Osteoblast (primary cell): ENCODE data around the gene CTNNA2. TPM values are rescaled to one million over a fixed set of nuclear protein-coding genes. Genes with fewer than 3 reads are reported as not detected.

Source experiments
- DNase-seq: peaks from one replicate; pipeline ENCODE4 v3.0.0; 2011; ENCODE audit warnings: low spot score, mixed read lengths; ENCODE audit not compliant: insufficient read length; ENCODE audit errors: missing footprints
- H2AFZ ChIP-seq: 2 replicates; pipeline ENCODE4 v1.6.0; 2011; ENCODE audit warnings: mild to moderate bottlenecking, low read length
- H3K27ac ChIP-seq: 2 replicates; pipeline ENCODE4 v1.5.1; 2011; ENCODE audit warnings: mild to moderate bottlenecking, low read depth, low read length, moderate library complexity
- H3K27me3 ChIP-seq: 2 replicates; pipeline ENCODE4 v1.6.0; 2012; ENCODE audit warnings: mild to moderate bottlenecking, control low read depth, inconsistent platforms, low read length, moderate library complexity; ENCODE audit not compliant: insufficient read depth
- H3K36me3 ChIP-seq: 2 replicates; pipeline ENCODE4 v1.5.1; 2011; ENCODE audit warnings: mild to moderate bottlenecking, low read length, control low read depth, moderate library complexity; ENCODE audit not compliant: insufficient read depth
- H3K4me1 ChIP-seq: 2 replicates; pipeline ENCODE4 v1.5.1; 2011; ENCODE audit warnings: mild to moderate bottlenecking, low read length, control low read depth, moderate library complexity; ENCODE audit not compliant: insufficient read depth
- H3K4me2 ChIP-seq: 2 replicates; pipeline ENCODE4 v1.6.0; 2011; ENCODE audit warnings: mild to moderate bottlenecking, low read length; ENCODE audit not compliant: insufficient read depth
- H3K4me3 ChIP-seq: fragments of 200-600 bp; sonication (generic); 3 replicates; pipeline ENCODE4 v1.5.1; 2012; ENCODE audit warnings: mild to moderate bottlenecking, low read length, inconsistent platforms; ENCODE audit not compliant: insufficient read depth
- H3K79me2 ChIP-seq: 2 replicates; pipeline ENCODE4 v1.6.0; 2012; ENCODE audit warnings: mild to moderate bottlenecking, low read length, control low read depth, inconsistent platforms; ENCODE audit not compliant: insufficient read depth
- H3K9me3 ChIP-seq: 2 replicates; pipeline ENCODE4 v1.5.1; 2011; ENCODE audit warnings: low read depth, low read length, control low read depth
- H4K20me1 ChIP-seq: 2 replicates; pipeline ENCODE4 v1.6.0; 2012; ENCODE audit warnings: mild to moderate bottlenecking, low read length, control low read depth; ENCODE audit not compliant: insufficient read depth
- total RNA-seq: library from RNA; depleted of rRNA; stranded (reverse); fragments of >200 nt; gene quantifications from 2 replicates; pipeline ENCODE4 v1.2.3, GENCODE V29; 2012
- TF ChIP-seq, protein P1 (sequence below): IDR thresholded peaks from 2 replicates; pipeline ENCODE4 v1.5.1; 2011; ENCODE audit warnings: mild to moderate bottlenecking, low read depth, low read length, moderate library complexity; ENCODE audit errors: extremely low read depth

Gene CTNNA2
- total RNA-seq, 1 donor, result not detected

DNA sequence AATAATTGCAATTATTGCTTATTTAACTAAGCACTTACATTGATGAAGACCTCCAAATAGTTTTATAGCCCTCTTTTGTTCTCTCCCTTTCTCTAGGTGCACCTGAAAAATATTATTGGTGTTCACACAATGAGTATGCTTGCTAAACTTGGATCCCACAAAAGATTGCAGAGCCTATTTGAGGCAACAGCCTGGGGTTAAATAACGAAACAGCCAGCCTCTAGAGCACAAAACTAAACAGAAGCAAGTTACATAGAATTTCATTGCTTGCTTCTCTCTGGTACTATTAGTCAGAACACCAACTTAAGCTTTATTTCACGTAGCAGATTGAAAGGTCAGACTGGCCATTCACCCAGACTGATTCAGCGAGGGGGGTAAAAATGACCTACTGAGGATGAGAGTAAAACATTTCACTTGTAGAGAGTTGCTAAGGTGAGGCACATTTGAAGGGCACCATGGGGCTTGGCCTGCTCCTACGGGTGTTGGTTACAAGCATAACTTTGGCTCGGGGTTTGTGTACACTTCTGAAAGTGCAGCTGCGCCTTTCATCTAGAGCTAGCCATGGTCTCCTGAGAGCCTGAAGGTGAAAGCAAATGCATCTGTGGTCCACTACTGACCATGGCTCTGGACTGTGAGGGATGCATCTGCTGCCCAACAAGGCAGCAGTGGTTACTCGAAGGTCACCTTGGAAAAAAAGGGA lies 1016.8 kb downstream of the CTNNA2 start:
- no peaks in the 10 kb centered on the region for H3K27me3 ChIP-seq
- TF ChIP-seq, protein P1, sequence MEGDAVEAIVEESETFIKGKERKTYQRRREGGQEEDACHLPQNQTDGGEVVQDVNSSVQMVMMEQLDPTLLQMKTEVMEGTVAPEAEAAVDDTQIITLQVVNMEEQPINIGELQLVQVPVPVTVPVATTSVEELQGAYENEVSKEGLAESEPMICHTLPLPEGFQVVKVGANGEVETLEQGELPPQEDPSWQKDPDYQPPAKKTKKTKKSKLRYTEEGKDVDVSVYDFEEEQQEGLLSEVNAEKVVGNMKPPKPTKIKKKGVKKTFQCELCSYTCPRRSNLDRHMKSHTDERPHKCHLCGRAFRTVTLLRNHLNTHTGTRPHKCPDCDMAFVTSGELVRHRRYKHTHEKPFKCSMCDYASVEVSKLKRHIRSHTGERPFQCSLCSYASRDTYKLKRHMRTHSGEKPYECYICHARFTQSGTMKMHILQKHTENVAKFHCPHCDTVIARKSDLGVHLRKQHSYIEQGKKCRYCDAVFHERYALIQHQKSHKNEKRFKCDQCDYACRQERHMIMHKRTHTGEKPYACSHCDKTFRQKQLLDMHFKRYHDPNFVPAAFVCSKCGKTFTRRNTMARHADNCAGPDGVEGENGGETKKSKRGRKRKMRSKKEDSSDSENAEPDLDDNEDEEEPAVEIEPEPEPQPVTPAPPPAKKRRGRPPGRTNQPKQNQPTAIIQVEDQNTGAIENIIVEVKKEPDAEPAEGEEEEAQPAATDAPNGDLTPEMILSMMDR, result no peak
- no peaks in the 10 kb centered on the region for H3K36me3 ChIP-seq
- H3K27ac ChIP-seq, result no peak overlapping the region
- H3K9me3 ChIP-seq, result no peaks in the 10 kb centered on the region
- H3K4me2 ChIP-seq, result no peak overlapping the region
- H4K20me1 ChIP-seq, result no peaks in the 10 kb centered on the region
- no peak for DNase-seq
- no peaks in the 10 kb centered on the region for H3K79me2 ChIP-seq
- H2AFZ ChIP-seq, result no peak overlapping the region
- H3K4me3 ChIP-seq, result no peak overlapping the region
- no peaks in the 10 kb centered on the region for H3K4me1 ChIP-seq

DNA sequence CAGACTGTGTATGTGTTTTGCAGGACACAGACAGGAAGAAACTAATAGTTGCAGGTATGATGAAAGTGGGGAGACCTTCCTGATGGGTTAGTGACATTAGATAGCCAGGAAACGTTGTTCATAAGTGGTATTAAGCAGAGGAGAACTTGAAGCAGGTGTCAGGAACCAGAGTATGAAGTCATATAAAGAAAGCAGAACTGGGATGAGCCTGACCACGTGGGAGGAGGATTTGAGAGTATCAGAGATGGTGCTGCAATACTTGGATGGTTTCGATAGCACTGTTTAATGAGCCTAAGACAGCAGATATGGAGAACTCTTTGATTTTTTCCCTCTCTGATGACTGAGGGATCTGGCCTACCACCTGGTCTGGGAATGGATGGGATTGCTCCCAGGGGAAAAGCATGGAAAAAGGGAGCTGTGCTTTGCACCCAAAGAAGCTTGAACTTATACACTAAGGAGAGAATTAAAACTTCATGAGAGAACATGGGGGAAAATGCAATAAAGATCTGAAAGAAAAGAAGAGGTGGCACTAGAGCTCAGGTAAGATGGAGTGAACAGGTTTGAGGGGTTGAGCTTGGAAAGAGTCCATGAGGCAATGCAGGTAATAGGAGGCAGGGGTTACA lies 1017.7 kb downstream of the CTNNA2 start:
- Histone ChIP-seq H3K27me3 (no peaks in the 10 kb centered on the region), H3K4me2 (no peak overlapping the region), H4K20me1 (no peaks in the 10 kb centered on the region), H3K27ac (no peak overlapping the region), H3K36me3 (no peaks in the 10 kb centered on the region), H3K79me2 (no peaks in the 10 kb centered on the region), H3K4me1 (no peaks in the 10 kb centered on the region), H3K9me3 (no peaks in the 10 kb centered on the region), H3K4me3 (no peak overlapping the region), H2AFZ (no peak overlapping the region)
- no peak for DNase-seq
- TF ChIP-seq, protein P1, result no peak

DNA sequence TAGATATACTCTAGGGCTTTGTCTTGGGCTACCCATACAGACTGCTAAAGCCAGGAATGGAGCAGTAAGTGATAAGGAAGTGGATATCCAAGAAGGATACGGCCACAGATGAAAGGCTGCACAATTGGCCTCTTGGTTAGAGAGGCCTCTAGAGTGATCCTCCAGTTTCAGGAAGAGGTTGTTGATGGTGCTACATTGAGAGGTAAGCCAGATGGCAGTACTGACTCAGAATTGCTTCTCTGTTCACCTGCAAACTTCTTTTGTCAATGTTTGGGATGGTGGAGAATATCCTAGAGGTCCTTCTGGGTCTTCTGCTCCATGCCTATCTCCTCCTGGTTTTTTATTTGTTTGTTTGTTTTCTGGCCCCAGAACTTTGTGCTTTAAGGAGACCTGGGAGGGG lies 1018.5 kb downstream of the CTNNA2 start:
- TF ChIP-seq, protein P1, result no peak
- no peaks in the 10 kb centered on the region for H3K27me3 ChIP-seq
- no peak overlapping the region for H3K4me3 ChIP-seq

DNA sequence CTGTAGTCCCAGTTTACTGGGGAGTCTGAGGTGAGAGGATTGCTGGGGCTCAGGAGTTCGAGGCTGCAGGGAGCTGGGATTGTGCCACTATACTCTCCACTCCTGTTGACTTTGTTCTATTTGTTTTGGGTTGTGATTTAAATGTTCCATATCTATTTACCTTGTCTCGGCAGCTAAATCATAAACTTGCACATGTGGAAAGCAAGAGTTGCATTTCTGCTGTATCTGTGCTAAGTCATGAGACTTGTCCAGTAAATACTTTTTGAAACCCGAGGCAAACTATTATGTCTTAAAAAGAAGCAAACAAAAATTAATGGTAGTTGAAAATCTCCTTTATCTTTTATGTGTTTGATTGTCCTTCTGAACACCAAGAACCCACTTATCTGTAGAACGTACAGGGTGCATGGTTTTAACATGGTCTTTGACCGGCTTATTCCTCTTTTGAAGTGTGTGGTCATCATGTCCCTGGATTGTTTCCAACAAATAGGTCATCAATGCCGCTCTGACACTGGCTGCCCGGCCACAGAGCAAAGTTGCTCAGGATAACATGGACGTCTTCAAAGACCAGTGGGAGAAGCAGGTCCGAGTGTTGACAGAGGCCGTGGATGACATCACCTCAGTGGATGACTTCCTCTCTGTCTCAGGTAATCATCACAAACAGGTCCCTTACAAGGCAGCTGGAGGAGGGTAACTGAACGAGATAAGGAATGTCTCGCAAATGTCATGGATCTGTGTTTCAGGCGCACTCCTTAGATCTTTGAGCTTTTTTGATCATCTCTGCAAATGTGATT lies 1032.8 kb downstream of the CTNNA2 start:
- no peak overlapping the region for H2AFZ ChIP-seq
- no peak overlapping the region for H3K27ac ChIP-seq
- TF ChIP-seq, protein P1, result no peak
- no peaks in the 10 kb centered on the region for H3K9me3 ChIP-seq
- no peak overlapping the region for H3K4me2 ChIP-seq
- H3K36me3 ChIP-seq, result no peaks in the 10 kb centered on the region
- no peak for DNase-seq
- H3K4me1 ChIP-seq, result no peaks in the 10 kb centered on the region
- H3K27me3 ChIP-seq, result no peaks in the 10 kb centered on the region
- no peaks in the 10 kb centered on the region for H4K20me1 ChIP-seq
- H3K79me2 ChIP-seq, result no peaks in the 10 kb centered on the region
- H3K4me3 ChIP-seq, result no peak overlapping the region

More for the DNA sequence above, 1018.5 kb downstream of the CTNNA2 start:
- no peak overlapping the region for H2AFZ ChIP-seq
- H3K4me2 ChIP-seq, result no peak overlapping the region
- H3K27ac ChIP-seq, result no peak overlapping the region
- H3K4me1 ChIP-seq, result no peaks in the 10 kb centered on the region
- no peak for DNase-seq
- no peaks in the 10 kb centered on the region for H3K79me2 ChIP-seq
- no peaks in the 10 kb centered on the region for H3K9me3 ChIP-seq
- no peaks in the 10 kb centered on the region for H4K20me1 ChIP-seq
- no peaks in the 10 kb centered on the region for H3K36me3 ChIP-seq
